HG03045 (cell line): ENCODE results near the gene TECPR2.
A peak's percentile ranks its signal among the peaks of the same experiment; 100 is the strongest.
"Not testable (repeated sequence)": the region's sequence is repeated elsewhere in the genome, so short reads cannot be mapped to it uniquely, and the experiment has no call there.

Source experiments
- ATAC-seq: cut with Tn5 transposase; IDR thresholded peaks from one replicate; pipeline ENCODE4 v1.9.1; 2021; ENCODE audit warnings: mild to moderate bottlenecking, moderate library complexity; ENCODE audit not compliant: unreplicated experiment

Gene TECPR2

DNA sequence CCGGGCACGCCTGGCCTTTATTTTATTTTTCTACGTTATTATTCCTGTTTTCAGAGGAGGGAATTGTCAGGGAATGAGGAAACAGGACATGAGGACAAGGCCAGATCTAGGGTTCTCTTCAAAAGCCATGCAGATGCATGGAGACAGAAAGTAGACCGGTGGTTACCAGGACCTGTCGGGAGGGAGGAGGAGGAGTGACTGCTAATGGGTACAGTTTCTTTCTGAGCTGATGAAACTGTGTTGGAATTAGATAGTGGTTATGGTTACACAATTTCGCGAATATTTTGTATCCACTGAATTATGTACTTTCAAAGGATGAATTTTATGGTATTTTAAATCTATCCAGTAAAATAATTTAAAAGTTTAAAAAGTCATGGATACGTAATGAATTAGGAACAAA is 31.9 kb upstream of the TECPR2 start:
- no peak for ATAC-seq

DNA sequence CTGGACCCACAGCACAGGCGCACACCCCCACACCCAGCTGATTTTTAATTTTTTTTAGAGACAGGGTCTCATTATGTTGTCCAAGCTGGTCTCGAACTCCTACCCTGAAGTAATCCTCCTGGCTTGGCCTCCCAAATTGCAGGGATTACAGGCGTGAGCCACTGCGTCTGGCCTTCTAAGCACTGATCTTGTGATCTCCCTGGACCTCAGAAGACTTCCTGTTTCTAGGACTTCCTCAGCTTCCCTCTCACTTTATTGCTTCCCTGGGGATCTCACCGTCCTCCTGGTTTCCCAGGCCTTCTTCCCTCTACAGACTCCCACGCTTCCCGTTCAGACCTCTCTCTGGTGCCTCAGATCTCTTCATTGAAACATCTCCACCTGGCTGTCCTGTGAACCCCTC is 29.4 kb upstream of the TECPR2 start:
- ATAC-seq = no peak

DNA sequence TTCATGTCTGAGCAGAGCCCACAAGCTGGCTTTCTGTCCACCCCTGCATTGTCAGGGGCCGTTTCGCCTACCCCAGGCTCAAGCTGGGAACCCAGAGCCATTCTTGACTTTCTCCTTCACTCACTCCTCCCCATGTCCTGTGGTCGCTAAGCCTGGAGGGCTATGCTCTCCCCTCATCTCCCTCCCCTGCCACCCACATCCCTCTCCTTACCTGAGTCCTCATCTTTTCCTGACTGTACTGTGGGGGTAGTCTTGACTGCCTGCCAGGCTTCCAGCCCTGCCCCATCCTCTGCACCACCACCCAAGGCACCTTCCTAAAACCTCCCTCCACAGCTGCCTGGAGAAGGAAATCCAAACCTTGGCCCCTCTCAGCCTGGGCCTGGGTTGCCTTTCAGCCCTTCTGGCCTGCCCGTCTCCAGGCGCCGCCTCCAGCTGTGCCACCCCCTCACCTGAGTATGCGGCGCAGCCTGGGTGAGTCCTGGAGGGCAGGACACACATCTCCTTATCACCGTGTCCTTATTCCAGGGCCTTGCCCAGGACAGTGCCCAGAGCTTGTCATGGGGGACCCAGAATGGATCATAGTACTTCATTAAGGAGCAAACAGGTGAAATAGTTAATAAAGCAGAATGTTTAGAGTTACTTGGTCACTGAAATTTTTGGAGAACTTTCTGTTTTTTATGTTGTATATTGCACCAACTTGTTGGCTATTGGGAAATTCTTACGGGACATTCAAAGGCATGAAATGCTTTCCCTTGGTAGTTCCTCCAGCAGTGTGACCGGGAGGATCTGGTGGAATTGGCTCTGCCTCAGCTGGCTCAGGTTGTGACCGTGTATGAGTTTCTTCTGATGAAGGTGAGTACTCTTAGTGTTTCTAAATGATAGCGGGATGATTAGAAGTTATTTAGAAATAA is 28.7 kb upstream of the TECPR2 start:
- ATAC-seq = no peak

DNA sequence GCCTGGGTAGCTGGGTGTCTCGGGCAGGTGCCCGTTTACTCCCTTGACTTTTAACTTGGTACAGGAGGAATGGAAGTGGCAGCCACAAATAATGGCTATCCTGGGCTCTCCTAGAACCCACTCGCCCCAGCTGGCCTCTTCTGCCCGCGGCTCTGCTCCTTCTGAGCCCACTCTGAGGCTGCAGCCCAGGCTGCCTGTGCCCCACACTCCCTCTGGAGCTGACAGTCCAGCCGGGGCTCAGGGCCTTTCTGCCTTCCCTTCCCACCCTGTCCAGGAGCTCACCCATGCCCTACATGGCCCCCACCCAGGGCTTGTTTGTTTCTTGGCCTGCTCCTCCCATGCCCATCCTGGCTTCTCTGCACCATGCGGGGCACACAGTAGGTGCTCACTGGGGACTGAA is 27.6 kb upstream of the TECPR2 start:
- ATAC-seq = no peak

DNA sequence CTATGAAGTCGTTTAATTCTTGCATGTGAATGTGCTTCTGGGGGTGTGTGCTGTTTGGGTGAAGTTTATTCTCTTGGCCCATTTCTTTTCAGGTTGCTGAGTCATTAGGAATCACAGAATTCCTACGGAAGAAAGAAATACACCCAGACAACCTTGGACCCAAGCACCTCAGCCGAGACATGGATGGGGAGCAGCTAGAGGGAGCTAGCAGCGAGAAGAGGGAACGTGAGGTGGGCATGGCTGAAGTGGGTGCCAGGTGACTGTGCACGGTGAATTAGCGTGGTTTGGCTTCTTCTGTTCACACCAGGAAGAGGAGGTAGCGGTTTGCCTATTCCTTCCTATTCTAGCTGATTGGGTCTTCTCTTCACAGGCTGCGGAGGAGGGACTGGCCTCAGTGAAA is 24.0 kb upstream of the TECPR2 start:
- ATAC-seq = no peak

DNA sequence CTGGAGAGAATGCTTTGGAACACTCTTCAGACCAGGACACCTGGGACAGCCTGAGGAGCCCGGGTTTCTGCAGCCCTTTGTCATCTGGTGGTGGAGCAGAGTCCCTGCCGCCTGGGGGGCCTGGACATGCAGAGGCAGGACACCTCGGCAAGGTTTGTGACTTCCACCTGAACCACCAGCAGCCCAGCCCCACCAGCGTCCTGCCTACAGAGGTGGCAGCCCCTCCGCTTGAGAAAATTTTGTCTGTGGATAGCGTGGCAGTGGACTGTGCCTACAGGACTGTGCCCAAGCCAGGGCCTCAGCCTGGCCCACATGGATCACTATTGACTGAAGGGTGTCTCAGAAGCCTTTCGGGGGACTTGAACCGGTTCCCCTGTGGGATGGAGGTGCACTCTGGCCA is 21.2 kb upstream of the TECPR2 start:
- ATAC-seq = no peak

DNA sequence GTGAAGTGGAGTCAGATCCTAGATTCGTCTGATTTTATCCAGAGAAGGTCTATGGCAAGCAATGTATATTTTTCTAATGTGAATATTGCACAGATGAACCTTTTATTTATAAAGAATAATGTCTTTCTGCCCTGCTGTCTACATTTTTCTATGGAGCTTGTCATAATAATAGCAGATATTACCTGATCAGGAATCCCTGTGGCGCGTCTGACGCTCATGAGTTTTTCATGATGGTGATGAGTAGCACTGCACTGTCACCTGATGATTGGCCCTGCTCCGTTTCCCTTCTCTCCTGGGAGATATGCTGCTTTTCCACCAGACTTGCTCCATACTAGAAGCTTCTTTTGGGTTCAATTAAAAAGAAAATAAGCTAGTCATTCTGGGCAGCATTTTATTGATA is 20.5 kb upstream of the TECPR2 start:
- ATAC-seq = no peak

DNA sequence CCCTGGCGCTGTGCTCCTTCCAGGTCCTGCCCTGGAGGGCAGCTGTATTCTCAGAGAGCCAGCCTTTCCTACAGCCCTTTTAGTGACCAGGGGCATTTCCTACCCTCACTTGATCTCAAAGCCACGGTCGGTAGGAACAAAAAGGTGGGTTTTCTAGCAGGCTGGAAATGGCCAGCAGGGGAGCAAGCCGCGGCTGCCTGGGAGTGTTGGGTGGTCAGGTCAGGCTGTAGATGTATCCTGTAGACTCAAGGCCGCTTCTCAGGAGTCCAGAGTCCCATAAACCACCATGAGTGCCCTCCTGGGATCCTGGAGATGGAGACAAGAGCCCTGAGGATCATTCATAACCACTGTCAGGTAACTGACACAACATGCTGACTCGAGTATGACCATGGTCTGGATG is 18.7 kb upstream of the TECPR2 start:
- no peak for ATAC-seq

DNA sequence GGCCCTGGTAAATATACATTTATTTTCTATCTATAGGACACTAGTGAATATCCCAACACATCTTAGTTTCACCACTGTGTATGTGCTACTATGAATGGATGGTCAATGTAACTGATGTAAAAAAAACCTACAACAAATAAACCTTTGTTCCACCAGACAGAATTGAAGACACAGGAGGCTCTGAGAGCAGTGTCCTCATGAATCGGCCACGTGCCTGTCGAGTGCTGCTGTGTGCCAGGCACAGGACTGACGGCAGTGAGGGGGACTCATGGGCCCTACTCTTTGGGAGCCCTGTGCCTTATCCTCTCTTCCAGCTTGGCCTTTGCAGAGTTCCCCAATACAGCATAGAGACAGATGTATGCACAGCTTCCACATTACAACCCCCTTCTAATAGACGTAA is 18.3 kb upstream of the TECPR2 start:
- ATAC-seq = no peak

DNA sequence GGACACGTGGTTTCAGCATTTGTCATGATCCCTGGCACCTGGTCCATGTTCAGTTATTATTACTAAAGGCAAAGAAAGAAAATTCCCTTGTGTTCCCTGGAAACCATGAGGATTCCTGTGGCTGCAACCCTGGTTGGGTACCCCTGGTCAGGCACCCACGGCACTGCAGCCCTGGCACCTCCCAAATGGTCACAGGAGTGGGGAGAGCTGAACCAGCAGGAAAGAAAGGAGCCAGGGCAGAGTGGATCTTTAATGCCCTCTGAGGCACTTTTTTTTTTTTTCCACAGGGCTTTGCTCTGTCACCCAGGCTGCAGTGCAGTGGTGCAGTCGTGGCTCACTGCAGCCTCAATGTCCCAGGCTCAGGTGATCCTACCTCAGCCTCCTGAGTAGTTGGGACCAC is 17.5 kb upstream of the TECPR2 start:
- no peak for ATAC-seq

DNA sequence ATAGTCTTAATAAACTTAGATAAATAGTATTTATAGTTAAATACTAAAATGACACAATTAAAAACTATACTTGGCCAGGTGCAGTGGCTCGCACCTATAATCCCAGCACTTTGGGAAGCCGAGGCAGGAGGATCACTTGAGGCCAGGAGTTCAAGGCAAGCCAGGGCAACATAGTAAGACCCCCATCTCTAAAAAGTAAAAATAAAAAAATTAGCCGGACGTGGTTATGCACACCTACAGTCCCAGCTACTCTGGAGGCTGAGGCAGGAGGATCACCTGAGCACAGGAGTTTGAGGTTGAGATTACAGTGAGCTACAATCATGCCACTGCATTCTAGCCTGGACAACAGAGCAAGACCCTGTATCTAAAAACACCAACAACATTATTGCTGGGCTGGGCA is 16.1 kb upstream of the TECPR2 start:
- ATAC-seq = no peak

DNA sequence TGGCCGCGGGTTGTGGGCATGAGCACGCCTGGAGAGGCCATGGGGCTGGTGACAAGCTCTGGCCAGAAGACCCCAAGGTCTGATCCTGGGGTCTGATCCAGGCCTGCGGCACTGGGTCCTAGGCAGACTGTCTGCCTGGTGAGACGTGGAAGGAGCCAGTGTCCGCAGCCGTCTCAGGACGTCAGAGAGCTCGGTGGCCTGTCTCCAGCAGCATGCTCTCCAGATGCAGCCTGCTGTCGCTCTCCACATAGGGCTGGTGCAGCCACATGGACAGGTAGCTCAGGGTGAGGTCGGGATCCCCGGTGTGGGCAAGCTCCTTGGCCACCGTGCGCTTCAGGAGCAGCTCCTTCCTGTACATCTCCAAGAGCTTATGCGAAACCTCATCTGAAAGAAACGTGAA is 14.4 kb upstream of the TECPR2 start:
- ATAC-seq = no peak

DNA sequence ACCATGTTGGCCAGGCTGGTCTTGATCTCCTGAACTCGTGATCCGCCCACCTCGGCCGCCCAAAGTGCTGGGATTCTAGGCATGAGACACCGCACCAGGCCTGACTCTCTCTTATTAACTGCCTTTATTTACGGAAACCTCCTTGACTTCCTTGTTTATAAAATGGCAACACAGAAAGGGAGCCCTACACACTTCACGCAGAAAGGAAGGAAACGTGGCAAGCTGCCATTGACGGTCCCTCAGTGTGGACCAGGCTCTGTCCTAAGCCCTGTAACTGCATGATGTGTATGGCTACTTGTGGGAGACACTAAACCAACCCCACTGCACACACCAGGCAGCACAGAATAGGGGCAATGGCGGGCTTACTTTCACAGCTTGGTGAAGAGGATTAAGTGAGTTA is 11.7 kb upstream of the TECPR2 start:
- no peak for ATAC-seq

DNA sequence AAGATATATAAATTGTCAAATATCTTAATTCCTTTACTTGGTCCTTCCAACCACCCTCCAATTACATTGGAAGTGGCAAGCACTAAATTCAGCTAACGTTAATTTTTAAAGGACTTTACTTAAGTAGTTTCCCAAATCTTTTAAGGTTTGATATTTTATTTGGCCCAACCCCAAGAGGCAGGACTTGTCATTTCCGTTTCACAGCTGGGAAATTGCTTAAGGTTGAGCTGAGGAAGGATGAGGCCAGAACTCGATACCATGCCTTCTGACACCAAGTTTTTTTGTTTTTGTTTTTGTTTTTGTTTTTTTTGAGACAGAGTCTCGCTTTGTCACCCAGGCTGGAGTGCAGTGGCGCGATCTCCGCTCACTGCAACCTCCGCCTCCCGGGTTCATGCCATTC is 11.1 kb upstream of the TECPR2 start:
- ATAC-seq = not testable (repeated sequence)

DNA sequence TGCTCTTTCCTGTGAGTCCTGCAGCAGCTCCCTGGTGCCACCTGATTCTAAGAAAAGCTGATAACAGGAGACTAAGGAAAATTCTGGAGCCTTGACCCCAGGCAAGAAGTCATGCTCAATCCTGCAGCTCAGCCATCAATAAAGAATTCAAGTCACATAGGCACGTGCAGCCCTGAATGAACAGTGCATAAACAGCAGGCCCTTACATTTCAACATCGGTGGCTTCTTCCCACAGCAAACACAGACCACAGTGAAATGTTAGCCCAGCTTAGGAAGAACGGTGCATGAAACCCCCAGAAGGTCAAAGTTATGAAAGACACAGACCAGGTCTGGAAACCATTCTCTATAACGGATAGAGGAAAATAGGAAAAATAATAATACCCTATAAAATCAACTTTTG is 10.5 kb upstream of the TECPR2 start:
- no peak for ATAC-seq

DNA sequence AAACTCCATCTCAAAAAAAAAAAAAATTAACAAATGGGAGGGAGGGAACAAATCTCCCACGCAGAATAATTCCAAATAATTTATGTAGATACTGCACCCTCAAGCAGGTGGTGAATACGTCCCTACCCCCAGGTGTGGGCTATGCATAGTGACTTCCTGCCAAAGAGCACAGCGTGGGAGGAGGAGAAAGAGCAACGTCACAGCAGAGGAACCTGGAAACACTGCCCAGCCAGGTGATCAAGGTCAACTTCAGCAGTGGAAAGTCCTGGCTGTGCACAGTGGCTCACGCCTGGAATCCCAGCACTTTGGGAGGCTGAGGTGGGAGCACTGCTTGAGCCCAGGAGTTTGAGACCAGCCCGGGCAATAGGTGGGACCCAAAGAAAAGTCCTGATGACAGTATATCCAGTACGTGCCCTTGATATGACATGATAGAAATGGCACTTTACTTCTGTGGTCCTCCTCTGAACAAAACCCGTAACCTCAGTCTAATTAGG is 9.6 kb upstream of the TECPR2 start:
- no peak for ATAC-seq

DNA sequence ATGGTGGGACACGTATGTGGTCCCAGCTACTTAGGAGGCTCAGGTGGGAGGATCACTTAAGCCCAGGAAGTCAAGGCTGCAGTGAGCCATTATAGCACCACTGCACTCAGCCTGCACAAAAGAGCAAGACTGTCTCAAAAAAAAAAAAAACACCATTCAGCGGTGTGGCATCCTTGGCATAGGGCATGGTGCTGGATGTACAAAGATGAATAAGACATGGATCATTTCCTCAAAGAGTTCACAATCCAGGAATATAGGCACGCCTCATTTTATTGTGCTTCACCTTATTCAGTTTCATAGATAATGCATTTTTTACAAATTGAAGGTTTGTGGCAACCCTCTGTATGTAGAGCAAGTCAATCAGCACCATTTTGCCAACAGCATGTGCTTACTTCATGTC is 6.5 kb upstream of the TECPR2 start:
- no peak for ATAC-seq

DNA sequence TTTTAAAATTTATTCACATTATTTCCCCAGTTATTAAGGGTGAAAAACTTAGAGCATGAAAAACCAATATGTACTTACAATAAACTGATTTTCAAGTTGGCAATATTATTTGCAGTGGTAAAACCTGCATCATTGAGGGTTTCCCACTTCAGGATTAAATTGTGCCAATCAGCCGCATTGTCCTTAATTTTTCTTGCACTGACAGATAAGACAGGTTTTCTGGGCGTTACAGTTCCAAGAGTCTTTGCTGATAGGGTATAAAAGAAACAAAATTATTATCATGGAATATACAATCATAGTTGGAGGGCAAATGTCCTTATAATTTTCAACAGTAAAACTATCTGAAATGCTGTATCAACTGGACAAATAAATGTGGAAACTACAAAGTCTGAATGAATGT is 3.4 kb upstream of the TECPR2 start:
- ATAC-seq = no peak

DNA sequence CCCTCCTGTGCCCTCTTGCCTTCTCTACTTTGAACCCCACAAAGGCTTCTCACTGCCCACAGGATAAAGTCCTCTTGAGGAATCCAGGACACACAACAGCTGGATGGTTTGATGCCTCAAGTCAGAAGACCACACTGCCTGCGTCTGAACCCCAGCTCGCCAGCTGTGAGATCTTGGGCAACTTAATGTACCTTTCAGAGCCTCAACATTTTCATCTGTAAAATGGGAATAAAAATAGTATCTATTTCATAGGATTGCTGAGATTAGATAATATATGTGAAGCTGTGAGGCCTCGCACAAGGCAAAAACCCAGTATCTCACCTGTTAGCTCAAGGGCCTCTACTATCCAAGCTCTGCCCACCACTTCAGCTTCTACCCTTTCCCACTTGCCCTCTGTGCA is 2.4 kb upstream of the TECPR2 start:
- no peak for ATAC-seq

DNA sequence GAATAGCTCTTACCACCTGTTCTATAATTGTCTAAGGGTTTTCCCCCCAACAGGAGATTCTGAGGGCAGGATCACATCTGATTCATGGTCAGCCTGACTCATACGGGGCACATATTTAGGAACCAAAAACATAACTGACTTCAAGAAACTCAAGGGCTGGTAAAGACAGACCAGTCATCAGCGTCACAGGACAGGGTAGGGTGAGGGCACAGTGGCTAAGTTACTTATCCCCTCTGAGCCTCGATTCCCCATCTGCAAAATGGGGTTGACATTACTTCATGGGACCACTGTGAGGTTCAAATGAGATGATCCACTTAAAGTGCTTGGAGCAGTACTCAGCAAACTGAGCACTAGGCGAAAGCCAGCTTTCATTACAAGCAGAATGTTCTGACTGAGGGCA is 657 bp upstream of the TECPR2 start:
- no peak for ATAC-seq

DNA sequence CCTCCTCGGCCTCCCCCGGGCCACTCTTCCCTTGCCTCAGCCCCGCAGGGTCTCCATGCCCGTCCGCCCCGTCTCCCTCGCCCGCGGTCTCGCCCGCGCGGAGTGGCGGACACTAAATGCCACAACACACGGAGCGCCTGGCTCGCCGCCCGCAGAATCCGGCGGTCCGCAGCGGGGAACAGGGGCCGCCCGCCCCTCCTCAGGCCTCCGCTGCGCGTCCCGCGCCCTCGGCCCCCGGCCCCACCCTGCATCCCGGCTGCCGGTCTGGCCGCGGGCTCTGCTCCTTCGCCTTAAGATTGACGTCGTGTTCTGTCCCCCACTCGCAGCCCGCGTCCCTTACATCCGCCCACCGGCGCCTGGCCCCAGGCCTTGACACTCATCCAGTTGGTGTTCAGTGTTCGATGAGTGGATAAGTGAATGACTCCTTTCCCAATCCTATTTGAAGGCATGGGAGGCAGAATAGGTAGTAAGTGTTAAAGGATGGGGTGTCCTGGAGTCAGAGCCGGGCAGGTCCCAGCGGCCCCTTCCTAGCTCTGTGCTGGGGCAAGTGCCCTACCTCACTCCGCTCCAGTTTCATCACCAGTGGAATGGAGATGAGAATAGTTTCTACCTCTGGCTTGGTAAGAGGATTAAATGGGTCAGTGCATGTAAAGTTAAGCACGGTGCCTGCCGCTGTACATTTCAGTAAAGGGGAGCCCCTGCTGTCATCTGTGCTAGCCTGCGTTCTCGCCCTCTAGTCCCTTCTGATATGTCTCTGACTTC is 622 bp downstream of the TECPR2 start:
- ATAC-seq = peak; percentile 23

DNA sequence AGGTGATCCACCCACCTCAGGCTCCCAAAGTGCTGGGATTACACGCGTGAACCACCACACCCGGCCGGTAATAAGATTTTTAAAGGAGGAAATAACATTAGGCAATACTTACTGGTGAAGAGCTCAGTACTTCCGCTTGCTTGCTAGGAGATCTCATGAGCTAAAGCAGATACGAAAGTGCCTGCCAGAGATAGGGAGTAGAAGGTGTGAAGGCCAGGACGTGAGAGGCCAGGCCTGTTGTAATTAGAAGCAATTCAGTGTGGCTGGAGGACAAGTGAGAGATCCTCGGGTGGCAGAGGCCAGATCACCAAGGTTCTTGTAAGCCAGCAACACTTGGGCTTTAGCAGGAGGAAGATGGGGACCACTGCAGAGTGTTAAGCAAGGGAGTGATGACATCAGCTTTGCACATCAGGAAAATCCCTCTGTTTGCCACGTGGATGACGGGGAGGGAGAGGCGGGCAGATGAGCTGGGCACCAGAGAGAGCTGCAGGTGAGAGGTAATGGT is 7.6 kb downstream of the TECPR2 start:
- ATAC-seq = no peak
